ENCODE data around the gene AFAP1.

The AFAP1 gene

GRCh38 chr4:7766086-7766485 is 173.6 kb downstream of the AFAP1 start:
- DNase-seq: no peak

DNA sequence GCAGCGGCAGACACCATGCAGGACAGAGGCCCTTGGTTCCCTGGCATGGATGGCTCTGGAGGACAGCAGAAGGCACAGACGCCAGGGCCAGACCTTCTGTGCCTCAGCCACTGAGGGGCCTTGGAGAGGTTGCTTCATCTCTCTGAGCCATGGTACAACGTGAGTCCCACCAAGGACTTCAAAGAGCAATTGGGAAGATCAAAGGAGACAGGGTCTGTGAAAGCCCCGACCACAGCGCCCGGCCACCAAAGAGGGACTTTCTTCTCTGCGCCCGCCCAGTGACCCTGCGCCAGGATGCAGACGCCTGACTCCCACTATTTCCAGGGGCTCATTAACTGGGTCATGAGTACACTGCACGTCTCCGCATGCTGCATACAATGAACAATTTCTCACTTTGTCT is 174.0 kb downstream of the AFAP1 start:
- no peak for DNase-seq

DNA sequence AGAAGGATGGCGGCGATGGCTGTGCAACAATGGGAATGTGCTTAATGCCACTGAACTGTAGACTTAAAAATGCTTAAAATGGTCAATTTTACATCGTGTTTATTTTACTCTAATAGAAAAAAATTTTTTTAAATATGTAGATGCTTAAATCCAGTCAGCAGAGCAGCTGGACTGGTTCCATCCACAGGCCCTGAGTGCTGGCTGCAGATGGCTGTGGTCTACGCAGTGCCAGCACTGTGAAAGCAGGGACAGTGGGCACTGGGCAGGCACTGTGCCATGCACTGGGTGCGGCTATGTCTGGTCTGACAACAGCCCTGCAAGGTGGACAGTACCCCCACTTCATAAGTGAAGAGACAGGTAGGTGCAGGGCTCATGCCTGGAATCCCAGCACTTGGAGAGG is 175.2 kb downstream of the AFAP1 start:
- DNase-seq: no peak

DNA sequence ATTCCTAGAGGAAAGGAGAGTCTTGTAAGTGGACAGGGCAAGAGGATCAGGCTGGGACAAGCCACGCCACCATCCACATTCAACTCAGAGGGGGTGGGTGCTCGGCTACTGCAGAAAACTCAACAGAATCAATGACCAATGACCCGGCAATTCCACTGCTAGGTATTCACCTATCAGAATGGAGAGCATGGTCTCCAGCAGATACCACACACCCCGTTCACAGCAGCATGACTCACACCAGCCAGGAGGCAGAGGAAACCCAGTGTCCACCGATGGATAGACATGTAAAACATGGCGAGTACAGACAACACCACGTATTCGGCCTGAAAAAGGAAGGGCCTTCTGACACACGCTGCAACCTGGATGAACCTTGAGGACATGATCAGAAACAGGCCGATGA is 175.9 kb downstream of the AFAP1 start:
- no peak for DNase-seq

DNA sequence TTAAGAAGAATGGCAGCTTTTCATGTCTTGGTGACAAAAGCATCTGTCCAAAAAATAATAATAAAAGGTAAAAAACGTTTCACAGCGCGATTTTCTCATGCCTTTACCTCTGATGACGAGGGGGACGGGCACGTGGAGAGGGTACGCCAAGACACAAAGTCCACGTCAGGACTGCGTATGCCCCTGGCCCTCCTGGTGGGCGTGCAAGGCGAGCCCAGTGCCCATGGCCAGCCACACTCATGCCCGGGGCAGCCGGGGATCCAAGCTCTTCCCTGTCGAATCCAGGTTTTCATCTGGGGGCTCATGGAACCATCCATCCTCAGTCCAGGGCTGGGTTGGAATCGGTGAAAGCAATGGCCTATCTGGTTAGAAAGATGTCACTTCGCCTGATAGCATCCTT is 176.6 kb downstream of the AFAP1 start:
- no peak for DNase-seq

- no peak for DNase-seq
These were observed 177.2 kb downstream of the AFAP1 start for GRCh38 chr4:7762376-7763030.

DNA sequence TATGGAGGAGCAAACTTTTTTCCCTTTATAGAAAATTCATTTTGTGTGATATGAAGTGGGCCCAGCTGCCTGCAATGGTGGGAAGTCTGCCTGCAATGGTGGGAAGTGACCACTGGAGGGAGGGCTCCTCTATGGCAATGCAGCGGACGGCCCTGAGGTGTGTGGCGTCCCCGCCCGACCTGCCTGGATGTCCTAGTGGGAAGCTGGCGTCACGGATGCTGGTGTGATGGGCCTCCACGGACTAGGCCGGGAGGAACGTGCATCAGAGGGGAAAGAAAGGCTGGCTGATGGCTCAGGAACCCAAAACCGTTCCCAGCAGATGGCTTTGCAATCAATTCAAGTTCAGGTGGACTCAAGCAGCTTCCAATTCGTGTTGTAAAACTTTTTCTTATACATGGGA is 177.9 kb downstream of the AFAP1 start:
- peak; percentile 42 to 44 for DNase-seq

DNA sequence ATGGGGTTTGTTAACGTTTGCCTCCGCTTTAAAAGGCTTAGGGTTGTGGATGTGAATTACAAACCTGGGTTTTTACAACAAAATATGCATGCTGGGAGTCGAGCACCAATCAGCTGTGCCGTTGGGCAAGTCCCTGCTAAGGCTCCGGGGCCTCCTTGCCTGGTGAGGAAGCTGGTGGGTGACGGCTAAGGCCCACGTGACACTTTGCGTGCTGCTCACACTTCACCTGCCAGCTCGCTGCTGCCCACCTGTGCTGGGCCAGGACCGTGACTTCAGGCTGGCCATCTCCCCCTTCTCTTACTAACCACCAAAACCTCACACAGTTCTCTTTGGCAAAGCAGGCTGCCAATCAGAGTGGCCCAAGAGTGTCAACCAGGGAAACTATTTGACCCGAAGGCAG is 178.3 kb downstream of the AFAP1 start:
- DNase-seq: no peak

DNA sequence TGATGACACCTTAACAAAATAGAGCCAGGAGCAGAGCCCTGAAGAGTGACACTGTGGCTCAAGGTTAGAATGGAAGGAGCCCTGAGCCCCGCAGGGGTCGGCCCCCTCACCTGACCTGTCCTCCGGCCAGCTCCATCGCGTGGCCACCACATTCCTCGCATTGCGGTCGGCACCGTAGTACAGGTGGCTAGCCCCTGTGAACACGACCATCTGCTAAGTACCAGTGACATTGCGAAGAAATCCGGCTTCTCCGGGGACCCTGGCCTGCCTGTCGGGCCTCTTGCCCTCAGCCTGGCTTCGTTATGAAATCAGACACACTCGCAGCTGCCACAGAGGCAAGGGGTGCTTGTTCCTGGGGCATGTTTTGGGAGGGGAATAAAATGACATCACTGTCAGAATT is 179.0 kb downstream of the AFAP1 start:
- no peak for DNase-seq

DNA sequence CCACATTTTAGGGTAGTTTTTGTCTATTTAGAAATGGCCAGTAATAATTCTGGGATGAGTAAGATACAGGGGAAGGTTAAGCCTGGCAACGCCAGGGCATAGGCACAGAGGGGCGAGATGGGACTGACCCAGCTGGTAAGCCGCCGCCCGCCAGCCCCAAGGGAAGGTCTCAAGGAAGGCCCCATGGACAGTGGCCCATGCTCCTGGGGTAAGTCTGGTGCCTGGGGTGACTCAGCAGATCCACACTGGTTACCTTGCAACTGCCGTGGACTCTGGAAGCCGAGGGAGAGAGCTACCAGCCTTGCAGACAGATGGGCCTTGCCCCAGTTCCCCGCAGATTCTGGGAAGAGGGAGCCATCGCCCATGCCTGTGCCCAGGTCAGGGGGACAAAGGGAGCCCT is 179.4 kb downstream of the AFAP1 start:
- DNase-seq: no peak

DNA sequence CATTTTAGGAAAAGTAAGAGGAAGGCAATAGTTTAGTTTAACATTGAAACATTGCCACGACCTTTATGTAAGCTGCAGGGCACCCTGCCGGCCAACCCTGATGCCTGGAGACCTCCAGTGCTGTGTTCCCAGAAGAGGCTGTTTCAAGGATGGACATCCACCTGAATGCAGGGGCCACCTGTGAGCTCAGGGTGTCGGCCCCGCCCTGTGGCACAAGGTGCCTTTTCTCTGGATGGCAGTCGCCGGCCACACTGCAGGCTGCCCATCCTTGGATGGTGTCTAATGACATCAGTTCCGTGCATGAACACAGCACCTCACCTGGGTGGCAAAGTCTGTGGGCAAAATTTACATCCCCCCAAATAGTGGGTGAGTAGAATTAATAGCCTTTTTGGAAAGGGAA is 180.0 kb downstream of the AFAP1 start:
- no peak for DNase-seq

DNA sequence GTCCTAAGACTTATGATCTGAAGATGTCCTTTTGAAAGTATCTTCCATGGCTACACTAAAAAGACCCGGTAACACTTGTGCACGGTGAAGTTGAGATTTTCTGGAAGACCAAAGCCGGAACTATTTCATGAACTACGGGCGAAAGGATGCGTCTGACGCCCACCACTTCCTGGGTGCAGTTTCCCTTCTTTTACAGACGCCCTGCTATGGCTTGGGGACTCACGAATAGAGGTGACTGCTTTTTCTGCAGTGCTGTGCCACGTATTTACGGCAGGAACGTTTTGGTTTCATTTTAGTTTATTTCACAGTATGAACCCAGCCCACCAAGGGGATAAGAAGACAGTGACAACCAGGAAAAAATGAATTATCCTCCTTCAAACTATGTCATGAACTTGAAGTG is 180.4 kb downstream of the AFAP1 start:
- peak; percentile 65 to 69 for DNase-seq

DNA sequence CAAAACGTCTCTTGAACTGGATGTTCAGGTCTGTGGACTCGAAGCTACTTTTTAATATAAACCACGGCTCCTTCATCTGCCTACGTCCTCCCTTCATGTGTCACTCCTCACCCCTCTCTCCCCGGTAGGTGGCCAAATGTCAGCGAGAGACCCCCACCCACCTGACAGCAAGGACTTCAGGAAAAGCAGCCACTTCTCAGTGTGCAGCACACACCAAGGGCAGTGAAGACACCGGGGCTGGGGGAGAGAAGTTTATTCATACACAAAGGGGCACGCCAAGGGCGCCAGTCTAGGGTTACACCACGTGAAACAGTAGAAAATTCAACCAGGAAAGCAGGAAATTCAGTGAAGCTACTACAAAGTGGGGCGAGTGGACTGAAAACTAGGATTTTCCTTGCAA is 181.2 kb downstream of the AFAP1 start:
- DNase-seq: no peak

DNA sequence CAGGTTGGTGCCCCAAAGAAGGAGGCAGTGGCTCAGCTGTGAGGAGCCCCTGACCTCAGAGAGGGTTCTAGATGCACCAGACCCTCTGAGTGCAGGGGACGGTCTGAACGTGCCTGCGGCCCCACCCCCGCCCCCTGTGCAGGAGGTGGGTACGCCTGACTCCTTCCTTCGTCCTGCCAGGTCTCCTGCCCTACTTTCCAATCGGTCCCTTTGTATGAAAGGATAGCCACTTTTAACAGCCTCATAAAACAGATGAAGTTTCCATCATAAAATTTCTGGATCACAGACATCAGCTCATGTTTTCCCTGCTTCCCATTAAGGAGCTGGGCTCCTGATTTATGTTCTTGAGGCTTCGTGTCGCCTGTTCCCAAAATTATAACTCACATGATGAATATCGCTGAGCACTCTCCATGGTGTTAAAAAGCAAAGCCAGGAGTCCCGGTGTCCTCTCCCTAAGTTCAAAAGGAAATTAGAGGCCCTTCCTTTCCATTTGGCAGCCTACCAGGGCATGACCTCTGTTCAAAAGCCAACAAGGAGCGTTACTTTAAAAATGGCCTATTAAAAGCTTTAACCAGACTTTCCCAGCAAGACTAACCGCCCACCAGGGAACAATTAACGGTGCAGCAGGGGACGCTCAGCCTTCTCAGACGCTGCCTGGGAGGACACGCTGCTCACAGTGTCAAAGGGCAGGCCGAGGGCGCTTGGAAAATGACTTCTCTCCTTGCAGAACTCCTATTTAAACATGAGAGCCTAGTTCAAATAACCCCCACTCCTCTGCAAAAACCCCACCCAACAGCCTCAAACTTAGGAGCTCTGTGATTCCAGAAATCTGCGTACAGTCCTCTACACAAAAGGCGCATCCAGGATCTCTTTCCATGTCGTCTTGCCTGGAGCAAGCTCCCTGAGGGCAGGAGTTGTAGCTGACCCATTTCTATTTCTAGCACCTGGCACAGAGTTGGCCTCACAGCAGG is 181.9 kb downstream of the AFAP1 start:
- DNase-seq: no peak

DNA sequence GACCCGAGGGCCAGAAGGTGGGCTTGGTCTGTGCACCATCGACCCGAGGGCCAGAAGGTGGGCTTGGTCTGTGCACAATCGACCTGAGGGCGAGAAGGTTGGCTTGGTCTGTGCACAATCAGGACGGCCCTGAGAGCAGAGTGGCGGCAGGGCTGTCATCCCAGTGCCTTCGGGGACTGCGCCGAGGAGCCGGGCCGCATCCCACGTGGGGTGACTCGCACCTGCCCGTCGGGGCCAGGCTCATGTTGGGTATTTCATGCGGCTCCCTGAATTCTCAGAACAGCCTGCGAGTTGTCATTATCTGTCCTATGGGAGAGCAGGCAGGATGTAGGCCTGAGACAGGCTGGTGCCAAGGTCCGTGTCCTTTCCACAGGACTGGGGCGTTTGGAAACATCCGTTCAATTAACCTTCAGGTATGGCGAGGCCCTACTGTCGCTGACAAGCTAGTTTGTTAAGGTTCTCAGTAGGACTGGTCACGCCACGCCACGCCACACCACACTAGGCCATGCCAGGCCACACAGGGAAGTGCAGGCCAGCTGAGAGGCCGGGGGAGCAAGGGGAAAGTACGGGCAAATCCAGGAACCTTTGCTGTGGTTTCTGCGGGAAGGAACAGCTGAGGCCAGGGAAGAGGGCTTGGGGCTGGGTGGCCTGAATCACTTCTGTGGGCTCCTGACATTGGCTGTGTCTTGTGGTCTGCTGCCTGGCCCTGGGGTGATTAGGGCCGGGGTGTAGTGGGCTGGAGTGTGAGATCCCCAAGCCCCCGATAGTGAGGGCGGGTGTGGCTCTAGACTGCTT is 182.9 kb downstream of the AFAP1 start:
- no peak for DNase-seq

DNA sequence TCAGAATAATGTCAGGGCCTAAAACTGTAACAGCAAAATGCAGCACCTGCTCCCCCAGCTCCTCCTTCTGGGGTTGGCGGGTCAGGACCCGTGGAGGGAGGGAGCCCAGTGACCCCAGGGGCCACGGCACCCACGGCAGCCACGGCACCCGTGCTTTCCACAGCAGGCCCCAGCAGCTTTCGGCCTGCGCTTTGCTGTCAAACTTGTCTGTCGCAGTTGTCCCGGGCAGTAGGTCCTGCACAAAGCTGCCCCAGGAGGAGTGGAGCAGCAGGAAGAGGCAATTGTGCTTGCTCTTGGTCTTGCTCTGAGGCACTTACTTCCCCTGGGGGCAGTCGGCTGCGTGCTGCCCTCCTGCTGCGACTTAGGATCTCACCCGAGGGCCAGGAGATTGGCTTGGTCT is 183.6 kb downstream of the AFAP1 start:
- no peak for DNase-seq

GRCh38 chr4:7755561-7755960 is 184.1 kb downstream of the AFAP1 start:
- DNase-seq: no peak

DNA sequence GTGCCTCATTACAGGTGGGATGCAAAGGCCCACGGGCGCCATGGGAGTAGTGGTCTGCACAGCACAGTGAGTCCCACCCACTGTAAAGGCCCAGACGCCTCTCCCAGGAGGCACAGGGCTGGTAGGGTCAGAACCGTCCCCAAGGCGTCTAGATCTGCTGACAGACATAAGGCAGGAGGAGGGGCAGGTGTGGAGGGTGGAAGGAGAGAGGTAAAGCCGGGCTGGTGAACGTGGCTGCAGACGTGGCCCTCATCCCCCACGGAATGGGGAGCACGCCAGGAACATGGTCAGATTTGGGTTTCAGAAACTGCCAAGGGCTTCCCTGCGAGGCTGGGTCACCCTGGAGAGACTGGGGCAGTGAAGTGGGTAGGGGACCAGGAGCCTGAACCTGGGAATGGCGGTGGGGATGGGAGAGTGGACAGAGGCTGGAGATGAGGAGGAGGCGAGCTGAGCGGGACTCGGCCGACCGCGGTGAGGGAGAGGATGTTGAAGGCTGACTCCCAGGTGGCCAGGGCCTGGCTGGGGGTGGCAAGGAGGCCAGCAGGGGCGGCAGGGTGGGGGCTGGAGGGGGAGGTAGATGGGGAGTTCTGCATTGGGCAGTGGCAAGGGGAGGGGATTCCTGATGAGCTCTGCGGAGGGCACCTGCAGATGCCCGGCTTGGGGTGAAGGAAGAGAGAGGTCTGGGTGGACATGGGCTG is 184.9 kb downstream of the AFAP1 start:
- DNase-seq: no peak

DNA sequence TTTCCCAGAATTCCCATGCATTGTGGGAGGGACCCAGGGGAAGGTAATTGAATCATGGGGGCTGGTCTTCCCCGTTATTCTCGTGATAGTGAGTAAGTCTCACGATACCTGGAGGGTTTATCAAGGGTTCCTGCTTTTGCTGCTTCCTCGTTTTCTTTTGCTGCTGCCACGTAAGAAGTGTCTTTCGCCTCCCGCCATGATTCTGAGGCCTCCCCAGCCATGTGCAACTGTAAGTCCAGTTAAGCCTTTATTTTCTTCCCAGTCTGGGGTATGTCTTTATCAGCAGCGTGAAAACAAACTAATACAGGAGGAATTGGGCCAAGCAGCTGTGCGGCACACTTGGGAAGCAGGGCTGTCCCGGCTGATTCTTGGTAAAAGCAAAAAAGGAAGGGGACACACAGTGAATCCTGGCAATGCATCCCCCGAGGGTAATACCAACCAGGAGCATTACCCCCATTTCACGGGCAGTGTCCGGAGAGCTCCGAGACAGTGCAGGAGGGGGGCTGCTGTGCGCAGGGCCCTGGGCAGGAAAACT is 185.7 kb downstream of the AFAP1 start:
- DNase-seq: no peak

- no peak for DNase-seq
These were observed 186.4 kb downstream of the AFAP1 start for GRCh38 chr4:7753271-7753670.

DNA sequence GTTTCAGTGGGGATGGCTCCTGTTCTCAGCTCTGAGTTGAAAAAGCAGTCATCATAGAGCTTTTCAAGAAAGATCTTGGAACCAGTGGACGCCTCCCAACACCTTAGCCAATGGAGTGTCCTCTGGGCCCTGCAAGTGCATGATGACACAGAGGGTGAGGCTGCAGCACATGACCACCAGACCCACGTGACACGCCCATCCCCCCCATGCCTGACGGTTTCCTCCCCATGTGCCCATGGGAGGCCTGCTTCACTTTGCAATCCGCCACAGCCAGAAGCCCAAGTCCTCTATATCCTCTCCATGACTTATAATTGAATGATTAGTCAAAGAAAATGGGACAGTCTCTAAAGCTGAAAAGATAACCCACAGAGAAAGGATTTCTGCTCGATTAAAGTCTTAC is 187.0 kb downstream of the AFAP1 start:
- DNase-seq: no peak

- no peak for DNase-seq
These were observed 188.7 kb downstream of the AFAP1 start for GRCh38 chr4:7750972-7751371.

GRCh38 chr4:7750523-7750922 is 189.1 kb downstream of the AFAP1 start:
- DNase-seq: no peak
